Naive thymus-derived CD8-positive, alpha-beta T cell (primary cell): Measurements from ENCODE around the gene CAMKMT. TPM values are rescaled to one million over a fixed set of nuclear protein-coding genes. Genes with fewer than 3 reads are reported as not detected.

ENCODE experiments used
- ATAC-seq, 2 donors: fragments of 150-1000 bp; cut with Tn5 transposase in 1 of 2; sonication (Bioruptor Pico), chemical (Tn5 transposase) in 1 of 2; 1 replicate in 1 of 2; 2 replicates in 1 of 2; pipeline ENCODE4 v1.10.0; 2021; ENCODE audit warnings: mild to moderate bottlenecking in 2 of 2, moderate library complexity in 2 of 2
- POLR2A ChIA-PET: fragments of 350-600 bp; sonication (Branson Sonifier 250); formaldehyde crosslinking; loops from one replicate; lab custom pipeline; 2021; ENCODE audit warnings: antibody characterized with exemption; lab: Charles Lee
- DNase-seq, 10 donors: peaks; one replicate each; pipeline versions ENCODE4 v3.0.0 to v3.0.0-alpha.2; 2020 to 2022
- H3K27ac Mint-ChIP-seq, 10 donors: one replicate each; pipeline ENCODE4 v1.8.0; 2020 to 2022; ENCODE audit warnings: mild to moderate bottlenecking in 10 of 10, mixed read lengths in 10 of 10, moderate library complexity in 4 of 10, inconsistent platforms in 1 of 10
- H3K27me3 Mint-ChIP-seq, 5 donors: one replicate each; pipeline ENCODE4 v1.8.0; 2021 to 2022; ENCODE audit warnings: mixed read lengths in 5 of 5
- H3K36me3 Mint-ChIP-seq, 3 donors: one replicate each; pipeline ENCODE4 v1.8.0; 2020 to 2022; ENCODE audit warnings: mixed read lengths in 3 of 3, mild to moderate bottlenecking in 2 of 3, inconsistent platforms in 1 of 3
- H3K4me1 Mint-ChIP-seq, 4 donors: one replicate each; pipeline ENCODE4 v1.8.0; 2021 to 2022; ENCODE audit warnings: mixed read lengths in 4 of 4
- H3K4me3 Mint-ChIP-seq, 10 donors: one replicate each; pipeline ENCODE4 v1.8.0; 2020 to 2022; ENCODE audit warnings: mild to moderate bottlenecking in 10 of 10, mixed read lengths in 10 of 10, moderate library complexity in 6 of 10, inconsistent platforms in 1 of 10
- H3K9me3 Mint-ChIP-seq, 9 donors: one replicate each; pipeline ENCODE4 v1.8.0; 2020 to 2022; ENCODE audit warnings: mixed read lengths in 9 of 9, mild to moderate bottlenecking in 3 of 9, inconsistent platforms in 1 of 9, moderate library complexity in 1 of 9
- polyA plus RNA-seq, 3 donors: library from polyadenylated mRNA; unstranded; fragments of 300-500 nt; fragmentation: Illumina TruSeq; gene quantifications; one replicate each; pipeline ENCODE4 v1.2.3, GENCODE V29; 2021
- total RNA-seq, 8 experiments: library from RNA in 2 of 8; stranded (reverse) in 2 of 8; gene quantifications; one replicate each; pipeline ENCODE4 v1.2.3 and lab custom pipeline; 2021 to 2026

The CAMKMT gene
- total and polyA plus RNA-seq, 5 experiments from 2014 or later, result 17.1 to 22.9 (median 20.5) TPM

- Mint-ChIP-seq H3K9me3 (no peaks in the 10 kb centered on the region), H3K27ac (no peak overlapping the region), H3K36me3 (peaks cover 0 to 36% (median 23%) of the 10 kb centered on the region in 3 donors), H3K27me3 (no peaks in the 10 kb centered on the region), H3K4me1 (peaks cover 8 to 27% (median 10%) of the 10 kb centered on the region in 4 donors), H3K4me3 (no peak overlapping the region)
- ATAC-seq (no peak), DNase-seq (no peak)
- POLR2A ChIA-PET, result interaction anchor here (0.6 kb wide), 1 partner anchor 630 kb away, joined by 3 read pairs; no protein-coding TSS in a partner anchor
Observed at GRCh38 chr2:44705876-44706480, 344.2 kb downstream of the CAMKMT start.

DNA sequence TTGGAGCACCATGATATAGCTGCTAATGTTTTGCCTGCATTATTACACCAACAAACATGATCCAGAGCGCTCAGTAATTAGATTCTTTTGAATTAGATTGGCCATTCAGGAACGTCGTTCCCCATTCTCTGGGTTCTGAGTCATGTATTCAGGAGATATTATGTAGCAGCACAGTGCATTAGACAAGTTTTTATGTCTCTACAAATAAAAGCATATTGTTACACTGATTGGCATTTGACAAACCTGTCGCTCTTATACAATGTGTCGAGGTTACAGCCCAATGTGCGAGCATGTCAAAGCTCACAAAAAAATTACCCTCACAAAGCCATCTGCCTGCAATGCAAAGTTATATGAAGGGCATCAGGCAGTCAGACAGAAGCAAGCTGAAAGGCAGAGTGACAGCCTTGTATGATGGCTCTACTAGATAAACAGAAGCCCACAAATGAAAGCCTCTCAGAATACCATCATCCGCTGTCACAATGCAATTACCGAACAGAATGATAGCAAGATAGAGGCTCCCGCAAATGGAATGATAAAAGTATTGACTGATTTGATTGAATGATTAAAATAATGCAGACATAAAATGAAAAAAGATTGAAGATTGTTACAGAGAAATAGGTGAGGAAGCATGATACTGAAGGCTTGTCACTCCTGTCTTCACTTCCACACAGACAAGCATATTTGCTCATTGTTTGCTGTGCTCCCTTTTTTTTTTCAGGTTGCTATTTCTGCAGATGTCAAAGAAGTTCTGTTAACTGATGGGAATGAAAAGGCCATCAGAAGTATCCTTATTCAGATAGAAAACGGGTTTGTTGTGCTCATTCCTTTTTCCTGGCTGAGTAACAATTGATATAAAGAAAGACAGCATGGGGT lies 345.2 kb downstream of the CAMKMT start:
- POLR2A ChIA-PET, result no interaction called here
- H3K36me3 Mint-ChIP-seq, result peaks cover 0 to 36% (median 23%) of the 10 kb centered on the region in 3 donors
- ATAC-seq, result no peak

GRCh38 chr2:44707945-44708660 lies 346.4 kb downstream of the CAMKMT start:
- H3K27me3 Mint-ChIP-seq, result no peaks in the 10 kb centered on the region
- peak overlapping the region in 5 of 10 donors; percentile 8 to 77 (median 13) for H3K4me3 Mint-ChIP-seq
- peaks cover 8 to 39% (median 10%) of the 10 kb centered on the region in 4 donors for H3K4me1 Mint-ChIP-seq
- peaks cover 0 to 36% (median 23%) of the 10 kb centered on the region in 3 donors for H3K36me3 Mint-ChIP-seq
- POLR2A ChIA-PET, result interaction anchor here (0.6 kb wide), 1 partner anchor 8 kb away, joined by 4 read pairs; no protein-coding TSS in a partner anchor
- H3K9me3 Mint-ChIP-seq, result no peaks in the 10 kb centered on the region
- no peak for DNase-seq
- peak in 1 of 2 donors; percentile 30 for ATAC-seq
- H3K27ac Mint-ChIP-seq, result peak overlapping the region in 4 of 10 donors; percentile 4 to 78 (median 51)

More for the DNA sequence above, 345.2 kb downstream of the CAMKMT start:
- no peaks in the 10 kb centered on the region for H3K9me3 Mint-ChIP-seq
- no peaks in the 10 kb centered on the region for H3K27me3 Mint-ChIP-seq
- H3K4me3 Mint-ChIP-seq, result no peak overlapping the region
- no peak overlapping the region for H3K27ac Mint-ChIP-seq
- DNase-seq, result no peak
- H3K4me1 Mint-ChIP-seq, result peaks cover 8 to 33% (median 10%) of the 10 kb centered on the region in 4 donors

DNA sequence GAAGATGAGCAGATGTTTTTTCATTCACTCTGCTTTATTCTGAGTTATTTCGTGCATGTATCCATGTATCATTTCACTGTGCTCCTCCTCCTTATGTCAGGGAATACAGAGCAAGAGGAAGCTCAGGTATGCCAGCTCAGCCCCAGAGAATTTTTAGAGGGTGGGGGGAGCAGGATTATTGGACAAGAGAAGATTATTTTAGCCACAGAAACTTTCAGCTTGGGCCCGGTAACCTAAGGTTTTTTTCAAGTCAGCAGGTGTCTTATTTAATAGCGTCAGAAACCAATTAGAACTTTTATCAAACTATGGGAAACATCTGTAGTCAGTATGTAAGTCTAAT lies 346.9 kb downstream of the CAMKMT start:
- ATAC-seq, result no peak
- Mint-ChIP-seq H3K27me3 (no peaks in the 10 kb centered on the region), H3K9me3 (no peaks in the 10 kb centered on the region), H3K27ac (peak overlapping the region in 3 of 10 donors; percentile 26 to 78 (median 76)), H3K4me1 (peaks cover 8 to 43% (median 10%) of the 10 kb centered on the region in 4 donors), H3K36me3 (peaks cover 0 to 36% (median 28%) of the 10 kb centered on the region in 3 donors), H3K4me3 (peak overlapping the region in 4 of 10 donors; percentile 11 to 77 (median 32))
- POLR2A ChIA-PET, result no interaction called here
- DNase-seq, result no peak

- POLR2A ChIA-PET, result no interaction called here
- Mint-ChIP-seq H3K36me3 (peaks cover 0 to 15% (median 10%) of the 10 kb centered on the region in 3 donors), H3K27ac (peak overlapping the region in 1 of 10 donors; percentile 57), H3K4me3 (peak overlapping the region in 1 of 10 donors; percentile 13), H3K4me1 (peaks cover 2 to 45% (median 7%) of the 10 kb centered on the region in 4 donors), H3K9me3 (no peaks in the 10 kb centered on the region), H3K27me3 (no peaks in the 10 kb centered on the region)
- ATAC-seq (no peak), DNase-seq (peak in 1 of 10 donors; percentile 12)
Observed at GRCh38 chr2:44713170-44713569, 351.4 kb downstream of the CAMKMT start.

DNA sequence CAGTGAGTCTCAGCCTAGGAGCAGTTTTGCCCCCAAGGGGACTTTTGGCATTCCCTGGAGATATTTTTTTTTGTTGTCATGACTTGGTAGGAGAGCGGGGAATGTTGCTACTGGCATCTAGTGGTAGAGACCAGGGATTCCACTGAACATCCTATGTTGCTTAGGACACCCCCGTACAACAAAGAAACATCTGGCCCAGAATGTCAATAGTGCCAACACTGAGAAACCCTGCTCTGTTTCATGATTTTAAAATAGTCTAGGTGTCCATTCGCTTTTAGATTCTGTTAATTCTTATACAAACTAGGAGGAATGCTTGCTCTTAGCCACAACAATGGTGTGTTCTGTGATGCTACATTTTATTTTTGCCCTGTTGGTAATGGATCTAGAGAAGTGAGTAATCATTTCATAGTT lies 353.9 kb downstream of the CAMKMT start:
- H3K4me1 Mint-ChIP-seq, result peaks cover 0 to 32% (median under 1%) of the 10 kb centered on the region in 4 donors
- DNase-seq (no peak), ATAC-seq (no peak)
- no peaks in the 10 kb centered on the region for H3K9me3 Mint-ChIP-seq
- H3K27me3 Mint-ChIP-seq, result no peaks in the 10 kb centered on the region
- H3K4me3 Mint-ChIP-seq, result no peak overlapping the region
- POLR2A ChIA-PET, result no interaction called here
- no peak overlapping the region for H3K27ac Mint-ChIP-seq
- peaks cover 0 to 11% (median 5%) of the 10 kb centered on the region in 3 donors for H3K36me3 Mint-ChIP-seq

DNA sequence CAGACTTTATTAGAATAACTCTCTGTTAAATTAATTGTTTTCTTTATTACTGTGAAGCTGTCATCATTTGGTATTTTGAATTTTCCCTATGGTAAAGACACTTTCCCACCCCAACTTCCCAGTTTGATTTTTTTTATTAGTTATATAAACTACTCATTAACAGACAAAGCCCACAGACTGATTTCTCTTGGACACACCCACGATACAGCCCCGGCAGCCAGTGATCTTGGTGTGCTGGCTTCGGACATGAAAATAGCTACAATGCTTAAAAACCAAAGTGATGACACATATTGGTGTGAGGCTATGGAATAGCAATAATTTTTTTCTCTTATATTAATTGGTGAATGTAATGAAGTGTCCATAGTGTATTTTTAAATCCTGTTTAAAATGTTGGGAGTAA lies 354.4 kb downstream of the CAMKMT start:
- Mint-ChIP-seq H3K4me3 (no peak overlapping the region), H3K27ac (no peak overlapping the region), H3K9me3 (no peaks in the 10 kb centered on the region), H3K36me3 (peaks cover 0 to 11% (median 5%) of the 10 kb centered on the region in 3 donors), H3K4me1 (peaks cover 0 to 32% (median under 1%) of the 10 kb centered on the region in 4 donors), H3K27me3 (no peaks in the 10 kb centered on the region)
- DNase-seq (no peak), ATAC-seq (no peak)
- POLR2A ChIA-PET, result no interaction called here

DNA sequence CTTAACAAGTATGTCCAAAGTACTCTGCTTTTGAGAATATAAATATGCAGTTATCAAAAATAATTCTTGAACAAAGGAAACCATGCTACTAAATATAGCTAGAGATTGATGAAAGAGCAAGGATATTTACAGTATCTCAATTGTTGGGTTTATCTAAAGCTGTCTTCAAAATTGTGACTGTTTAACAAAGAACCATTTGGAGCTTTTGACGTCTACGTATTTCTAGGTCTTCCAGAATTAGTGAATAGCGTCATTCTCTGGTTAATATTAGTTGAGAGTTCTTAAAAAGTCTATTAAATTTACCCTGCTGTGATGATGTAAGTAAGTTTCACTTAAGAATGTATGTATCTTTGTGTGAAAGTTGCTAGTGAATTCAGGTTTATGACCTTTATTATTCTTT lies 356.7 kb downstream of the CAMKMT start:
- H3K27ac Mint-ChIP-seq, result no peak overlapping the region
- POLR2A ChIA-PET, result no interaction called here
- ATAC-seq (no peak), DNase-seq (no peak)
- H3K4me3 Mint-ChIP-seq, result no peak overlapping the region
- H3K9me3 Mint-ChIP-seq, result no peaks in the 10 kb centered on the region
- H3K36me3 Mint-ChIP-seq, result peaks cover 0 to 7% (median 5%) of the 10 kb centered on the region in 3 donors
- H3K27me3 Mint-ChIP-seq, result no peaks in the 10 kb centered on the region
- peaks cover 0 to 27% (median under 1%) of the 10 kb centered on the region in 4 donors for H3K4me1 Mint-ChIP-seq

DNA sequence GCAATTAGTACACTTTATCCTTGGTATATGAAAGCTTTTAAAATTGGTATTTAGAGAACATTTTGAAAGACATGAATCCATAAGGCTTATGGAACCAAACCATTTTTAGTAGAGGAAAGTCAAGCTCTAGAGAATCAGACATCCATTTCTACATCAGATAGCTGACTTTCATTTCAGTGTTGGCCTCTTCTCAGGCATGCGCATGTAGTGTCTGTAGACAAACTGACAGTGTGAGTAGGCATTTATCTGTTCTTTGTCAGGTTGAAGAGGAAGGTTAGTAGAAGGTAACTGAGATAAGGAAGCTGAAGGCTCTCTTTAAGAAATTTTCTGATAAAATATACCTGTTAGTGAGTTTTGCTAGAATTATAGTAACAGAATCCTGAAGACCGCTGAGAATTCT lies 357.8 kb downstream of the CAMKMT start:
- Mint-ChIP-seq H3K9me3 (no peaks in the 10 kb centered on the region), H3K27me3 (no peaks in the 10 kb centered on the region), H3K4me3 (no peak overlapping the region), H3K36me3 (peaks cover 1 to 3% (median 3%) of the 10 kb centered on the region in 3 donors), H3K27ac (no peak overlapping the region), H3K4me1 (peaks cover 0 to 19% (median under 1%) of the 10 kb centered on the region in 4 donors)
- POLR2A ChIA-PET, result no interaction called here
- ATAC-seq (no peak), DNase-seq (no peak)

- no peaks in the 10 kb centered on the region for H3K27me3 Mint-ChIP-seq
- H3K4me3 Mint-ChIP-seq, result no peak overlapping the region
- H3K27ac Mint-ChIP-seq, result no peak overlapping the region
- POLR2A ChIA-PET, result no interaction called here
- no peak for DNase-seq
- ATAC-seq, result no peak
- H3K36me3 Mint-ChIP-seq, result peaks cover 0 to 3% (median 3%) of the 10 kb centered on the region in 3 donors
- peaks cover 0 to 13% (median under 1%) of the 10 kb centered on the region in 4 donors for H3K4me1 Mint-ChIP-seq
- H3K9me3 Mint-ChIP-seq, result no peaks in the 10 kb centered on the region
Observed at GRCh38 chr2:44722026-44722625, 360.4 kb downstream of the CAMKMT start.

- Mint-ChIP-seq H3K27me3 (no peaks in the 10 kb centered on the region), H3K9me3 (no peaks in the 10 kb centered on the region), H3K27ac (no peak overlapping the region), H3K36me3 (peaks cover 3 to 8% (median 7%) of the 10 kb centered on the region in 3 donors), H3K4me1 (peaks cover 0 to 13% (median 1%) of the 10 kb centered on the region in 4 donors), H3K4me3 (no peak overlapping the region)
- no peak for DNase-seq
- POLR2A ChIA-PET, result no interaction called here
- ATAC-seq, result no peak
Observed at GRCh38 chr2:44723921-44724320, 362.2 kb downstream of the CAMKMT start.

DNA sequence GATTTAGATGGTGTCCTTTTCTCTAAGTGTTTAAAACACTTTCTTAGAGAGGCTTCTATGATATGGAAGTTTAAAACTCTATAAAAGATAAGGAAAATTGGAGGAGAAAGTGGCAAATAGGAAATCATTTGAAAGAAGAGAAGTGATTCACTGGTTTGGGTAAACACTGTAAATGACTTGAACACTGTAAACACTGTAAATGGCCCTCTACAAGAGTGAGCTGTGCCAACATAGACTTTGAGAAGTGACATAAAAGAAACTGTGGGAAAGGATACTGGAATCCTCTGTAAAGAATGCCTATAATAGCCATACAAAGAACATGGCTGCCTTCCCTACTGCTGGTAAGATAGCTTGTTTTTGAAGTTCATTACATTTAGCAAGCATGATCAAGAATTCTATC lies 368.8 kb downstream of the CAMKMT start:
- DNase-seq (no peak), ATAC-seq (no peak)
- Mint-ChIP-seq H3K4me3 (no peak overlapping the region), H3K9me3 (peaks cover 0 to 18% (median 7%) of the 10 kb centered on the region in 9 donors), H3K4me1 (peaks cover 0 to 4% (median 2%) of the 10 kb centered on the region in 4 donors), H3K27me3 (no peaks in the 10 kb centered on the region), H3K27ac (no peak overlapping the region), H3K36me3 (peaks cover 17 to 34% (median 23%) of the 10 kb centered on the region in 3 donors)
- POLR2A ChIA-PET, result no interaction called here
